Measurements from ENCODE around the gene GPR179. TPM values are rescaled to one million over a fixed set of nuclear protein-coding genes. Genes with fewer than 3 reads are reported as not detected.

The GPR179 gene
- total RNA-seq, 1 experiment from 2014 or later = 0.17 TPM

DNA sequence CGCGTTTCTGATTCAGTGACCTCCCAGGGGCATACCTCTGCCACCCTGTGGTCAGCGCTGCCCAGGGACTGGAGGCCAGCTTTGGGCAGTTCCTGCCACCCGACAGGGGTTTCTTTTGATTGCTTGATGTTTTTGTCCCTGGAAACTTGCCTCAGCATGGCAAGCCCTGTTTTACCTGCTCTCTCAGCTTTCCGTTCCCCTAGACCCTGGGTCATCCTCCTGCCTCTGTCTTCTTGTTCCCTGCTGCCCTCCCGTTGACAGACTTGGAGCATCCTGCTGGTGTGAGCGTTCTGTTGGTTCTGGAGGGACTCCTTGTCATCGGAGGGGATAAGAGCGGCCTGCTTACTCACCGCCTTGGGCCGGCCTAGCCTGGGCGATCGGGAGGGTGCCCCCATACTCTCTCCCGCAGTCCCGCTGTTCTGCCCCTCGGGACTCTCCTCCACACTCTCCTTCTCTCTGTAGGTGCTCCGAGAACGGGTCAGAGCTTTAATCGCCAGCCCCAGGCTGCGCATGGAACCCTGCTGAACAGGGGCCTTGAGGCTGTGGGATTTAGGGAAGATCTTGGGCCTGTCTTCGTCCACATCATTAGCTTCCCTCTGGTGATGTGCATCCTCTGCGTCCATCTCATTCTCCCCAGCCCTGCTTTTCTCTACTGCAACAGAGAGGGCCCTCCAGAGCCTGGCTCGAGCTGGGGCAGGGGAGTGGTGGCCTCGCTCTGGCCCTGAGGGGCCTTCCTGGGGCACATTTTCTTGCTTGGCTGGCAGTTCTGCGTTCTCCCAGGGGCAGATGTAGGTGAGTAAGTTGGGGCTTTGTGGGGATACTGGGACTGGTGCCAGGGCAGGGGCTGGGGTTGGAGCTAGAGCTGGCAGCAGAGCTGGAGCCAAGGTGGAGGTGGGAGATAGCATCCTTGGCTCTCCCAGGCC lies 13.7 kb downstream of the GPR179 start (continued):
- TF ChIP-seq, protein P1, sequence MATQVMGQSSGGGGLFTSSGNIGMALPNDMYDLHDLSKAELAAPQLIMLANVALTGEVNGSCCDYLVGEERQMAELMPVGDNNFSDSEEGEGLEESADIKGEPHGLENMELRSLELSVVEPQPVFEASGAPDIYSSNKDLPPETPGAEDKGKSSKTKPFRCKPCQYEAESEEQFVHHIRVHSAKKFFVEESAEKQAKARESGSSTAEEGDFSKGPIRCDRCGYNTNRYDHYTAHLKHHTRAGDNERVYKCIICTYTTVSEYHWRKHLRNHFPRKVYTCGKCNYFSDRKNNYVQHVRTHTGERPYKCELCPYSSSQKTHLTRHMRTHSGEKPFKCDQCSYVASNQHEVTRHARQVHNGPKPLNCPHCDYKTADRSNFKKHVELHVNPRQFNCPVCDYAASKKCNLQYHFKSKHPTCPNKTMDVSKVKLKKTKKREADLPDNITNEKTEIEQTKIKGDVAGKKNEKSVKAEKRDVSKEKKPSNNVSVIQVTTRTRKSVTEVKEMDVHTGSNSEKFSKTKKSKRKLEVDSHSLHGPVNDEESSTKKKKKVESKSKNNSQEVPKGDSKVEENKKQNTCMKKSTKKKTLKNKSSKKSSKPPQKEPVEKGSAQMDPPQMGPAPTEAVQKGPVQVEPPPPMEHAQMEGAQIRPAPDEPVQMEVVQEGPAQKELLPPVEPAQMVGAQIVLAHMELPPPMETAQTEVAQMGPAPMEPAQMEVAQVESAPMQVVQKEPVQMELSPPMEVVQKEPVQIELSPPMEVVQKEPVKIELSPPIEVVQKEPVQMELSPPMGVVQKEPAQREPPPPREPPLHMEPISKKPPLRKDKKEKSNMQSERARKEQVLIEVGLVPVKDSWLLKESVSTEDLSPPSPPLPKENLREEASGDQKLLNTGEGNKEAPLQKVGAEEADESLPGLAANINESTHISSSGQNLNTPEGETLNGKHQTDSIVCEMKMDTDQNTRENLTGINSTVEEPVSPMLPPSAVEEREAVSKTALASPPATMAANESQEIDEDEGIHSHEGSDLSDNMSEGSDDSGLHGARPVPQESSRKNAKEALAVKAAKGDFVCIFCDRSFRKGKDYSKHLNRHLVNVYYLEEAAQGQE (IDR thresholded peaks at IDR 0.05; ENCODE audit: low read depth) = no peak
- TF ChIP-seq TCF7L2 (IDR thresholded peaks at IDR 0.05; ENCODE audit: borderline replicate concordance, extremely low read depth, insufficient read depth, insufficient read length) = no peak

DNA sequence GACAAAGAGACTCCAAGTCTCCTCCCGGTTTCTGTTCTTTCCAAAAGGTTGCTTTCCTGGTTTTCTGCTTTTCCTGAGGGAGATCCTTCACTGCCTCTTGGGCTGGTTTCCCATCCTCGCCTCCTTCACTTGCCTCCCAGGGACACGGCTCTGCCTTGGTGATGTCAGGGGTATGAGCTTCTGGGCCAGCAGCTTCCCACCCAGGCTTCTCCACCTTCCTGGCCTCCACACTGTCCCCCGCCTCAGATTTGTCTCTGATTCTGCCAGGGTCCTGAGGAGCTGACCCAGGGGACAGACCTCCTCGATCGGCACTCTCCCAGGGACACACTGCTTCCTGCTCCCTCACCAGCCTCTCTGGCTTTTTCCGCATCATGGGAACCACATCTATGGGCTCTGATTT lies 14.5 kb downstream of the GPR179 start:
- no peaks in the 10 kb centered on the region for H3K79me2 ChIP-seq (ENCODE audit: insufficient read depth, low read length)
- no peaks in the 10 kb centered on the region for H3K36me3 ChIP-seq (ENCODE audit: control insufficient read depth in 1 of 2, insufficient read depth in 2 of 2, low read length in 2 of 2)
- POLR2A ChIA-PET = no interaction called here
- H3K9me3 ChIP-seq (ENCODE audit: control insufficient read depth in 1 of 2, insufficient read depth in 1 of 2, low read depth in 1 of 2, low read length in 2 of 2) = no peaks in the 10 kb centered on the region
- intact Hi-C loops (cut with micrococcal nuclease) = no loop called here
- no peak overlapping the region for H3K27ac ChIP-seq (ENCODE audit: low read depth, low read length)
- RAD21 ChIA-PET (ENCODE audit: low non-redundant PET in 1 of 2, low total read pairs in 2 of 2, uncharacterized antibody in 2 of 2, unreplicated experiment in 2 of 2) = no interaction called here
- H3K4me3 ChIP-seq (replicated peaks in 1 of 2; ENCODE audit: low read depth in 1 of 2, low read length in 2 of 2) = no peak overlapping the region
- CTCF ChIA-PET = interaction anchor here (1.5 kb wide), 1 partner anchor 20 kb away, joined by 4 read pairs; no protein-coding TSS in a partner anchor
- no TSS peak for BruUV-seq (replicated peaks)
- DNase-seq (ENCODE audit: low read depth, low spot score) (no peak), ATAC-seq (no peak)
- H4K20me1 ChIP-seq (ENCODE audit: insufficient read depth) = no peaks in the 10 kb centered on the region
- H2AFZ ChIP-seq (ENCODE audit: low read depth, low read length, poor library complexity, severe bottlenecking) = no peak overlapping the region
- H3K9me2 ChIP-seq (ENCODE audit: insufficient read depth) = no peaks in the 10 kb centered on the region
- no peak overlapping the region for H3K9ac ChIP-seq (ENCODE audit: low read length)
- H3K4me2 ChIP-seq (ENCODE audit: low read length) = no peak overlapping the region
- H3K27me3 ChIP-seq (ENCODE audit: insufficient read depth, low read length) = no peaks in the 10 kb centered on the region
- no peaks in the 10 kb centered on the region for H3K4me1 ChIP-seq (ENCODE audit: control insufficient read depth in 1 of 2, insufficient read depth in 2 of 2, low read length in 2 of 2)
- TF ChIP-seq, protein P1 (IDR thresholded peaks at IDR 0.05; ENCODE audit: low read depth) = no peak
- TF ChIP-seq SRF (IDR thresholded peaks at IDR 0.05; ENCODE audit: low read depth) (no peak), ZFX (IDR thresholded peaks at IDR 0.05) (no peak), RAD21 (IDR thresholded peaks at IDR 0.05; ENCODE audit: low read depth) (no peak), FOSL1 (IDR thresholded peaks at IDR 0.05; ENCODE audit: low read depth) (no peak), EGR1 (IDR thresholded peaks at IDR 0.05; ENCODE audit: low read depth) (no peak), TCF7L2 (IDR thresholded peaks at IDR 0.05; ENCODE audit: borderline replicate concordance, extremely low read depth, insufficient read depth, insufficient read length) (no peak), POLR2AphosphoS5 (IDR thresholded peaks at IDR 0.05; ENCODE audit: low read depth, low read length) (no peak), SIN3A (IDR thresholded peaks at IDR 0.05; ENCODE audit: low read depth) (no peak), CBX3 (IDR thresholded peaks at IDR 0.05; ENCODE audit: low read depth) (no peak), ZNF274 (IDR thresholded peaks at IDR 0.05; ENCODE audit: low read depth, low read length) (no peak), SP1 (IDR thresholded peaks at IDR 0.05; ENCODE audit: low read depth) (no peak), ELF1 (IDR thresholded peaks at IDR 0.05; ENCODE audit: borderline replicate concordance, low read depth) (no peak)
- TF ChIP-seq, protein P2, sequence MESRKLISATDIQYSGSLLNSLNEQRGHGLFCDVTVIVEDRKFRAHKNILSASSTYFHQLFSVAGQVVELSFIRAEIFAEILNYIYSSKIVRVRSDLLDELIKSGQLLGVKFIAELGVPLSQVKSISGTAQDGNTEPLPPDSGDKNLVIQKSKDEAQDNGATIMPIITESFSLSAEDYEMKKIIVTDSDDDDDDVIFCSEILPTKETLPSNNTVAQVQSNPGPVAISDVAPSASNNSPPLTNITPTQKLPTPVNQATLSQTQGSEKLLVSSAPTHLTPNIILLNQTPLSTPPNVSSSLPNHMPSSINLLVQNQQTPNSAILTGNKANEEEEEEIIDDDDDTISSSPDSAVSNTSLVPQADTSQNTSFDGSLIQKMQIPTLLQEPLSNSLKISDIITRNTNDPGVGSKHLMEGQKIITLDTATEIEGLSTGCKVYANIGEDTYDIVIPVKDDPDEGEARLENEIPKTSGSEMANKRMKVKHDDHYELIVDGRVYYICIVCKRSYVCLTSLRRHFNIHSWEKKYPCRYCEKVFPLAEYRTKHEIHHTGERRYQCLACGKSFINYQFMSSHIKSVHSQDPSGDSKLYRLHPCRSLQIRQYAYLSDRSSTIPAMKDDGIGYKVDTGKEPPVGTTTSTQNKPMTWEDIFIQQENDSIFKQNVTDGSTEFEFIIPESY (IDR thresholded peaks at IDR 0.05; ENCODE audit: extremely low read depth, insufficient replicate concordance, low read length) = no peak

Measured in HCT116 (cell line).